Motor neuron (in vitro differentiated cells): ENCODE data around the gene PRR20G. TPM values are rescaled to one million over a fixed set of nuclear protein-coding genes. Genes with fewer than 3 reads are reported as not detected.

Experiments
- ATAC-seq, 8 experiments: fragments of 200-7000 bp; cut with Tn5 transposase; replicated peaks in 6 of 8; 2 replicates each; pipeline ENCODE4 v1.8.0; 2021; ENCODE audit warnings: mild to moderate bottlenecking in 8 of 8, moderate library complexity in 8 of 8
- H3K27ac ChIP-seq, 2 donors: fragments of 250-450 bp; sonication (Bioruptor Pico); 2 replicates each; pipeline ENCODE4 v1.9.0; 2021; ENCODE audit warnings: antibody characterized with exemption in 2 of 2, mild to moderate bottlenecking in 2 of 2, moderate library complexity in 1 of 2
- H3K4me1 ChIP-seq, 2 donors: fragments of 250-450 bp; sonication (Bioruptor Pico); replicated peaks in 1 of 2; 2 replicates each; pipeline ENCODE4 v1.6.1; 2021; ENCODE audit warnings: antibody characterized with exemption in 2 of 2, mild to moderate bottlenecking in 2 of 2, moderate library complexity in 1 of 2
- H3K4me3 ChIP-seq, 5 donors: fragments of 250-450 bp; sonication (Bioruptor Pico); 2 replicates each; pipeline ENCODE4 v1.9.0; 2021; ENCODE audit warnings: antibody characterized with exemption in 5 of 5, mild to moderate bottlenecking in 5 of 5, moderate library complexity in 4 of 5
- WGBS, 10 experiments: fragments of 450-650 bp; shearing (Covaris generic); methylation state at CpG; one replicate each; pipeline ENCODE4 v1.0.0; 2022; 5-methylcytosine and 5-hydroxymethylcytosine counted together
- in situ Hi-C, 9 experiments: fragments of 400-800 bp; cut with MboI; loops; one replicate each; pipeline ENCODE4 v1.15.0; 2021; ENCODE audit warnings: low sequenced_read_pairs in 9 of 9, low pct_unique_long_range_greater_than_20kb in 2 of 9; ENCODE audit not compliant: unreplicated experiment in 9 of 9
- total RNA-seq, 8 experiments: library from RNA; unstranded; fragments of 300-600 nt; gene quantifications; 2 replicates each; pipeline versions ENCODE4 v1.2.3 to v1.2.4, GENCODE V29; 2022

PRR20G gene
- total RNA-seq, 8 experiments from 2014 or later: 0.62 to 0.84 TPM; not detected in 6

GRCh38 chr3:127266186-127266585 is 21.7 kb downstream of the PRR20G start:
- no peak for ATAC-seq
- Histone ChIP-seq H3K4me3 (no peak overlapping the region), H3K4me1 (no peaks in the 10 kb centered on the region), H3K27ac (no peak overlapping the region)
- in situ Hi-C loops: no loop called here
- WGBS, 10 experiments: 10 to 82% (median 65%) methylated on average over 1 to 5 of the region's 10 CpGs; no CpG with 5 or more reads in 3 of the 10 experiments

- 57 to 100% (median 89%) methylated on average over 1 to 6 of the region's 7 CpGs; no CpG with 5 or more reads in 5 of the 10 experiments for WGBS, 10 experiments
- Histone ChIP-seq H3K4me1 (no peaks in the 10 kb centered on the region), H3K27ac (no peak overlapping the region), H3K4me3 (no peak overlapping the region)
- in situ Hi-C loops: no loop called here
- ATAC-seq: no peak
Observed at GRCh38 chr3:127265581-127265981, 22.3 kb downstream of the PRR20G start.

GRCh38 chr3:127264794-127265514 is 22.9 kb downstream of the PRR20G start:
- WGBS, 10 experiments: 60 to 93% (median 77%) methylated on average over 2 to 5 of the region's 11 CpGs; no CpG with 5 or more reads in 6 of the 10 experiments
- no peak overlapping the region for H3K4me3 ChIP-seq
- no peaks in the 10 kb centered on the region for H3K4me1 ChIP-seq
- in situ Hi-C loops: no loop called here
- no peak overlapping the region for H3K27ac ChIP-seq
- ATAC-seq: no peak

GRCh38 chr3:127264292-127264691 is 23.6 kb downstream of the PRR20G start:
- in situ Hi-C loops: no loop called here
- 0 to 73% (median 67%) methylated on average over 1 to 3 of the region's 5 CpGs; no CpG with 5 or more reads in 5 of the 10 experiments for WGBS, 10 experiments
- no peak overlapping the region for H3K4me3 ChIP-seq
- no peaks in the 10 kb centered on the region for H3K4me1 ChIP-seq
- peak in 3 of 8 experiments; percentile 30 to 86 (median 80) for ATAC-seq
- no peak overlapping the region for H3K27ac ChIP-seq

DNA sequence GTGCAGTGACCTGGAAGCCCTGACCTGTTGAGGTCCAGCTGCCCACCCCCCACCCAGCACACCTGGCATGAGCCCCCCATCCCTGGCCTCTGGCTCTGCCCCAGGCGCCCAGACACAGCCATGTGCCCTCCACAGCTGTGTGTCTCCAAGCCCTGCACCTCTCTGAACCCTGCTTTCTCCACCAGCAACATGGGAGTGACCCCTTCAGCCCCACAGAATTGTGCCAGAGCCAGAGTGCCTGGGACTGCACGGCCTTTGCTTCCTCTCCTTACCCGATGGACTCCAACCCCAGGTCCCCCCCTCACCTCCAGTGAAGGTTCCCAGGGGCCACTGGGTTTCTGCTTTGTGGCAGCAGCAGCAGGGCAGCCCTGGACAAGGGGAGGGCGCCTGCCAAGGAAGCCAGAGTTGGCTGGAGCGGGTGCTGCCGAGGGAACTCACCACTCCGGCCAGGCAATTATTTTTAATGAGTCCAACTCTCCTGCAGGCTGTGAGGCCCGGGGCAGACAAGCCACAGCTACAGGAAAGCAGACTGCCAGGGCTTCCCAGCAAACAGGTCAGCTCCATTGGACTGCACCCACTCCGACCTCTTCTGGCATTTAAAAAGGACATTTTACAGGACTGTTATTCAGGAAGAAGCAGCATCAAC is 24.1 kb downstream of the PRR20G start:
- Histone ChIP-seq H3K27ac (no peak overlapping the region), H3K4me3 (no peak overlapping the region), H3K4me1 (no peaks in the 10 kb centered on the region)
- WGBS, 10 experiments: 20 to 69% (median 39%) methylated on average over 1 to 6 of the region's 9 CpGs; no CpG with 5 or more reads in 6 of the 10 experiments
- ATAC-seq: no peak
- in situ Hi-C loops: no loop called here

GRCh38 chr3:127263037-127263436 is 24.8 kb downstream of the PRR20G start:
- H3K4me1 ChIP-seq: no peaks in the 10 kb centered on the region
- WGBS, 10 experiments: 67 to 89% (median 80%) methylated on average over 1 to 3 of the region's 4 CpGs; no CpG with 5 or more reads in 7 of the 10 experiments
- no peak overlapping the region for H3K27ac ChIP-seq
- no peak overlapping the region for H3K4me3 ChIP-seq
- ATAC-seq: no peak
- in situ Hi-C loops: no loop called here

DNA sequence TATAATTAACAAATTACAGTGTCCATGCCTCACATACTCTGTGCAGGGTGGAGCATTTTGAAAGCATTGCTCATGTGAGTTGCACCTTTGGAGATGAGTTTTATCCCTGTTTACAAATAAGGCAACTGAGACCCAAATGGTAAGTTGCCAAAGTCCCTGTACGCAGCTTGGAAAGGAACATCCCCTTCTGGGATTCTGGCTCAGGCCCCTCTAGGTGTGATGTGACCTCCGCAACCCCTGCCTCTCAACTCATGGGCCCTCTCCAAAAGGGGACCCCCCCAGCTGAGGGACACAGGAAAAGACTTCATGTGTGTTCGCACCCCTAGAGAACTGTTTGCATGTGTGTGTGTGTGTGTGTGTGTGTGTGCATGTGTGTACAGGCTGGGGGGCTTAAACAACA is 25.3 kb downstream of the PRR20G start:
- in situ Hi-C loops: no loop called here
- no peak overlapping the region for H3K4me3 ChIP-seq
- no peak overlapping the region for H3K27ac ChIP-seq
- 100% methylated on average over 1 to 2 of the region's 3 CpGs; no CpG with 5 or more reads in 7 of the 10 experiments for WGBS, 10 experiments
- no peaks in the 10 kb centered on the region for H3K4me1 ChIP-seq
- no peak for ATAC-seq

GRCh38 chr3:127261925-127262324 is 25.9 kb downstream of the PRR20G start:
- no peak for ATAC-seq
- no peaks in the 10 kb centered on the region for H3K4me1 ChIP-seq
- 0 to 100% (median 97%) methylated on average over 1 to 3 of the region's 7 CpGs; no CpG with 5 or more reads in 4 of the 10 experiments for WGBS, 10 experiments
- H3K4me3 ChIP-seq: no peak overlapping the region
- in situ Hi-C loops: no loop called here
- H3K27ac ChIP-seq: no peak overlapping the region

DNA sequence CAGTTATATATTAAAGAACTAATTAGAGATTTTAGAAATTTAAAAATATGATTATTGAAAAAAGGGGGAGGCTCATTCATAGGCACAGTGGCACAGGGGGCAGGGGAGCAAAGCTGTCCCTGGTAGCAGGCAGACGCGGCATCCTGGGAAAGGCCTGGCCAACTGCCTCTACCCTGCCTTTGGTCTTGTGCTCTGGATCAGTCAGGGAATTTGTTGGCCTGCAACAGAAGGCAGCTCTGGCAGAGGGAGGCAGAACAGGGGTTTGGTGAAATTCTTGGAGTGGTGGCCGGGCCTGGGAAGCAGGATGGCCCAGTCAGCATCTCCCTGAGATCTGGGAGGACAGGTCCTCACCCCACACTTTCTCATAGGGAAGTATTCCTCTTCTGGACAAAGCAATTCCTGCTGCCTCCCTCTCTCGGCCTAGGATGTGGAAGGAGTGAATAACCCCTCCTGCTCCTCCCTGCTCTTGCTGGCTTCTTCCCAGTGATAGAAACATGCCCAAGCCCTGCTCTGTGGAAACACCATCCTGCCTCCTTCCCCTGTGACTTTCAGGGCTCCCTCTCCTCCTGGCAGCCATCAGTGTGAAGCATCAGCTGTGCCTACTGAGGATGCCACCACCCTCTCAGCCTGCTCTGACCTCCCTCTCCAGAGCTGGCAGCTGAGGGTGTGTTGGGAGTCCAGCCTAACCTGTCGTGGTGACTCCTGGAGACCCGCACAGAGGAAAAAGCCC is 26.9 kb downstream of the PRR20G start:
- ATAC-seq: no peak
- Histone ChIP-seq H3K4me3 (no peak overlapping the region), H3K4me1 (peaks cover 0 to 7% of the 10 kb centered on the region in 2 donors), H3K27ac (no peak overlapping the region)
- in situ Hi-C loops: no loop called here
- WGBS, 10 experiments: 20 to 90% (median 83%) methylated on average over 1 to 2 of the region's 6 CpGs; no CpG with 5 or more reads in 7 of the 10 experiments

GRCh38 chr3:127260416-127260815 is 27.4 kb downstream of the PRR20G start:
- in situ Hi-C loops: no loop called here
- Histone ChIP-seq H3K27ac (no peak overlapping the region), H3K4me3 (no peak overlapping the region), H3K4me1 (peaks cover 0 to 8% of the 10 kb centered on the region in 2 donors)
- ATAC-seq: no peak
- WGBS, 10 experiments: 49 to 100% (median 88%) methylated on average over 2 to 7 of the region's 7 CpGs; no CpG with 5 or more reads in 2 of the 10 experiments

GRCh38 chr3:127259882-127260281 is 28.0 kb downstream of the PRR20G start:
- Histone ChIP-seq H3K4me3 (no peak overlapping the region), H3K27ac (no peak overlapping the region), H3K4me1 (peaks cover 0 to 11% of the 10 kb centered on the region in 2 donors)
- no peak for ATAC-seq
- in situ Hi-C loops: no loop called here
- WGBS, 10 experiments: 17 to 100% (median 54%) methylated on average over 1 to 4 of the region's 4 CpGs; no CpG with 5 or more reads in 4 of the 10 experiments

DNA sequence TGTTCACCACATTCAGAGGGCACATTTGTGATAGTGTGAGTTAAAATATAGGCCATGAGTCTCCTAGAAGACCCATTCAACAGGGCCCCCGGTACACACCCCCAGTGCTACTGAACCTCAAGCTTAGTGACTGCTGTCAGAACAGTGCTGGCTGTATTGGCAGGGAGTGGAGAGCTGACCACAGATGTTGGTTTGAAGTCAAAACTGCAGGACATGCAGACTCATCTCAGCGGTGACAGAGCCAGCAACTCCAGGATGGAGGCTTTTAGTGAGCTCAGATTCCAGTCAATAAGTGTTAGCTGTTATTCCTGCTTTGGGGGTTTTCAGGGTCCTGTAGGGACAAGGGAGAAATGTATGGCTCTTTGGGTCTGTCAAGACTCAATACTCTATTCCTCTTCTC is 29.1 kb downstream of the PRR20G start:
- WGBS, 10 experiments: 40 to 100% (median 86%) methylated on average over 1 to 2 of the region's 2 CpGs; no CpG with 5 or more reads in 1 of the 10 experiments
- H3K4me3 ChIP-seq: no peak overlapping the region
- no peak overlapping the region for H3K27ac ChIP-seq
- no peak for ATAC-seq
- in situ Hi-C loops: no loop called here
- H3K4me1 ChIP-seq: peaks cover 9 to 22% of the 10 kb centered on the region in 2 donors

- H3K27ac ChIP-seq: no peak overlapping the region
- 40 to 83% (median 75%) methylated on average over 1 to 4 of the region's 5 CpGs; no CpG with 5 or more reads in 7 of the 10 experiments for WGBS, 10 experiments
- no peak for ATAC-seq
- in situ Hi-C loops: no loop called here
- H3K4me3 ChIP-seq: no peak overlapping the region
- peaks cover 9 to 22% of the 10 kb centered on the region in 2 donors for H3K4me1 ChIP-seq
Observed at GRCh38 chr3:127257351-127257750, 30.5 kb downstream of the PRR20G start.
